Left renal pelvis (tissue), 4 donors: ENCODE data around the gene OR5M10. TPM values are rescaled to one million over a fixed set of nuclear protein-coding genes. Genes with fewer than 3 reads are reported as not detected.
"Not testable (repeated sequence)": the region's sequence is repeated elsewhere in the genome, so short reads cannot be mapped to it uniquely, and the experiment has no call there.

Experiments
- DNase-seq, 4 donors: peaks; one replicate each; pipeline ENCODE4 v3.0.0-alpha.2; 2013; ENCODE audit warnings: low read depth in 4 of 4, low spot score in 3 of 4
- polyA plus RNA-seq, 4 donors: library from polyadenylated mRNA; unstranded; fragments of 120-200 nt; gene quantifications; one replicate each; pipeline ENCODE4 v1.2.1, GENCODE V29; 2013; ENCODE audit not compliant: insufficient read length in 4 of 4

The OR5M10 gene
- polyA plus RNA-seq = not detected

DNA sequence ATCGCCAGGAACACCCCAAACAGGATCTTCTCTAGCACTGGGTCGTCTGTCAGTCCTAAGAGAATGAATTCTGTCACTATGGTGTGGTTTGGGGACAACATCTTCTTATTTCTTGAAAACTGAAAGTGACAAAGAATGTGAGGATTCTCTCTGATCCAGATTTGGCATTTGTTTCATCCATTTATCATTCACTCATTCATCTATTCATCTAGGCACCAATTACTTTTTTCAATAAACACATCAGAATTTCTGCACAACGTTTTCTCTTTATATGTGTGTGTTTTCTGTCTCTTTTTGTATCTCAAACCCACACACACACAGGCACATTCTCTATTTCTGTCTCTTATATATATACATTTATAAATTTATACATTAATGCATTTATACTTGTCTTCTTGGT lies at the start of gene OR5M10:
Gene OR5M10 (minus strand): TSS at position 101 of the 400 bp plus-strand sequence. CDS start 0 bp downstream, at position 101.
- DNase-seq = no peak

DNA sequence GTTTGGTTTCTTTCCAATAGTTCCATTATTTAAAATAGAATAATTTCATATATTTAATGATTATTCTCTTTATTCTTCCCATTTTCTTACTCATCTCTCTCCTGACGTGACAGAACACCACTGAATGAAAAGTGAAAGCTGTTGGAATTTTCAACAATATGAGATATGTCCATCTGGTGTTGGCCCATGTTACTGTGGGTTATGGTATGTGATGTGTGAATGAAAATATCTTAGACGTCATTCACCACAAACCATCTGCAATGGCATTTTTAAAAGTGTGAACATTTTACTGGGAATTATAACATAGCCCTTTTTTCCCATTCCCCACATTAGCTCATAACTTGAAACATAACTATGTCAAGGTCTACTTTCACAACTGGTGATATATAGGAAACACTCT lies 48.4 kb upstream of the OR5M10 start:
- DNase-seq = no peak

- DNase-seq = peak in 3 of 4 donors; percentile 0 to 3 (median 2)
These were observed 47.2 kb upstream of the OR5M10 start for GRCh38 chr11:56624661-56625110.

- no peak for DNase-seq
These were observed 33.7 kb upstream of the OR5M10 start for GRCh38 chr11:56611174-56611573.

GRCh38 chr11:56592088-56592717 lies 14.7 kb upstream of the OR5M10 start:
- not testable (repeated sequence) for DNase-seq

GRCh38 chr11:56558574-56558973 lies 18.9 kb downstream of the OR5M10 start:
- no peak for DNase-seq

DNA sequence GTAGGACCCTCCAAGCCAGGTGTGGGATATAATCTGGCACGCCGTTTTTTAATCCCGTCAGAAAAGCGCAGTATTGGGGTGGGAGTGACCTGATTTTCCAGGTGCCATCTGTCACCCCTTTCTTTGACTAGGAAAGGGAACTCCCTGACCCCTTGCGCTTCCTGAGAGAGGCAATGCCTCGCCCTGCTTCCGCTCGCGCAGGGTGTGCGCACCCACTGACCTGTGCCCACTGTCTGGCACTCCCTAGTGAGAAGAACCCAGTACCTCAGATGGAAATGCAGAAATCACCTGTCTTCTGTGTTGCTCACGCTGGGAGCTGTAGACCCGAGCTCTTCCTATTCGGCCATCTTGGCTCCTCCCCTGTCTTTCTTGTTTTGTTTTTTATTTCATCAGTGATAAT lies 22.8 kb downstream of the OR5M10 start:
- not testable (repeated sequence) for DNase-seq

GRCh38 chr11:56545531-56545930 lies 32.0 kb downstream of the OR5M10 start:
- DNase-seq = no peak

DNA sequence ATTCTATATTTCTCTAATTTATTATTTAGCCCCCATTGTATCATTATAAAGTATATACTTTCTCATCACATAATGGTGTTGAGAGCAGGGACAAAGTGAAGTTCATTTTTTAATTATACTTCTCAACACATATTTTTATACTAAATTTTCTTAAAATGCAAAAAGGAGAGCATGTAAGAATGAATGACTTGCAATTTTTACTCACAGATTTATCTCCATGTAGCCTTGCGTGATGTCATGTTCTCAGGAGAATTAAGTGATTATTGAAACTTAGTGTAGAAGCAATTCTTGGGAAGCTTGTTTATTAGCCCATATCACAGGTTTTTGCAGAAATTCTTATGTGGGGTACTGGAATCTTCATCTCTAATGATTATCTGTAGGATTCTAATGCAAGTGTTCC lies 33.8 kb downstream of the OR5M10 start:
- no peak for DNase-seq

DNA sequence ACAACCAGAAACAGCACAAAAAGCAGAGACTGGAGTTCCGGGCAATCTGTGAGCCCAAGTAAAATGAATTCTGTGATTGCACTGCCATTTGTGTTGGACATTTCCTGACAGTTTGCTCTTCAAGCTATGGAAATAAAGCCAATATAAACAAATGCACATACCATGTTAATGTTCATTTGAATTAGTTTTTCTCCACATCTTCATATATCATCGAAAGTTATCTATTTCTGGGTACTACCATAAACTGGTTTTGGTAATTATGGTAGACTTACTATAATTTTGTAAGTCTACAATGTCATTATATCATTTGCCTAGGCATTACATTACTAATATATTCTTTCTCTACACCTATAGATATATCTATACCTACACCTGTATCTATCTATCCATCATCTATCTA lies 34.4 kb downstream of the OR5M10 start, which contains the start of gene OR5M11:
Gene OR5M11 (minus strand): TSS at position 101 of the 400 bp plus-strand sequence. CDS start 0 bp downstream, at position 101.
- DNase-seq = no peak

DNA sequence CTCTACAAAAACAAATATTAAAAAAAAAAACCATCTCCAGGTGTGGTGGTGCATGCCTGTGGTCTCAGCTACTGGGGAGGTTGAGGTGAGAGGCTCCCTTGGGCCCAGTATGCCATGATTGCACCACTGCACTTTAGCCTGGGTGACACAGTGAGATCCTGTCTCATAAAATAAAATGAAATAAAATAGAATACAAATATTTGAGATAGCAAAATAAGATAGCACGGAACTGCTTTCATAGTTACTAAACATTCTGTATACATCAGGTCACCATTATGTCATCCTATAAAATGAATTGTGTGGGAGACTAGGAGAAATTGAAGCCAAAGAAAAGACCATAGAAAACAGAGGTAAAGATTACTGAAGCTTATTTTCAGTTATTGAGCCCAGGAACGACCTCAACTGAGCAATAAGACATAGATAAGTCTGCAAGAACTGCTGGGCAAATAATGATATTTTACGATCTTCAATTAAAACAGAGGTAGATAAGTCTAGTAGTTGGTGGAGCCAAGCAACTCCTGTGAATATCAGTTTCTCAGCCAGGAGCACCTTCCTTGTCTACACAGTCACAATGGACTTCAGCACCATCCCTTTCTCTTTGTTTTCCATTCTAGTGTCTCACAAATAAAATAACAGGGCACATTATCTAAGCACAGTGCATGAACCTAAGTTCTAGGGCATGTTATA lies 44.3 kb downstream of the OR5M10 start:
- DNase-seq = no peak

GRCh38 chr11:56531856-56532255 lies 45.7 kb downstream of the OR5M10 start:
- no peak for DNase-seq

Other genes starting within 250 kb of the OR5M10 start
- gene OR8K1, start 231.7 kb downstream of the OR5M10 start, polyA plus RNA-seq = not detected
- gene OR8J1, start 223.4 kb downstream of the OR5M10 start, polyA plus RNA-seq = not detected
- not detected for gene OR8U1, start 202.1 kb downstream of the OR5M10 start, polyA plus RNA-seq
- gene OR5AL1, start 165.0 kb downstream of the OR5M10 start, polyA plus RNA-seq = not detected
- gene OR5M3, start 104.4 kb downstream of the OR5M10 start, polyA plus RNA-seq = not detected
- not detected for gene OR5M8, start 86.4 kb downstream of the OR5M10 start, polyA plus RNA-seq
- gene OR5M11, start 34.5 kb downstream of the OR5M10 start, polyA plus RNA-seq = not detected
- not detected for gene OR5M1, start 37.2 kb upstream of the OR5M10 start, polyA plus RNA-seq
- not detected for gene OR5AP2, start 64.7 kb upstream of the OR5M10 start, polyA plus RNA-seq
- gene OR5AR1, start 86.0 kb upstream of the OR5M10 start, polyA plus RNA-seq = not detected
- not detected for gene OR9G1, start 121.4 kb upstream of the OR5M10 start, polyA plus RNA-seq
- not detected for gene OR9G4, start 171.0 kb upstream of the OR5M10 start, polyA plus RNA-seq